ENCODE measurements around the gene CLCN1. TPM values are rescaled to one million over a fixed set of nuclear protein-coding genes. Genes with fewer than 3 reads are reported as not detected.

CLCN1 gene
- total and polyA plus RNA-seq, 2 of the 8 experiments (the other 6 are each of a cell fraction or from before 2014, with no cell fraction given) = 0.36 to 0.41 TPM

- TF ChIP-seq, protein P1, sequence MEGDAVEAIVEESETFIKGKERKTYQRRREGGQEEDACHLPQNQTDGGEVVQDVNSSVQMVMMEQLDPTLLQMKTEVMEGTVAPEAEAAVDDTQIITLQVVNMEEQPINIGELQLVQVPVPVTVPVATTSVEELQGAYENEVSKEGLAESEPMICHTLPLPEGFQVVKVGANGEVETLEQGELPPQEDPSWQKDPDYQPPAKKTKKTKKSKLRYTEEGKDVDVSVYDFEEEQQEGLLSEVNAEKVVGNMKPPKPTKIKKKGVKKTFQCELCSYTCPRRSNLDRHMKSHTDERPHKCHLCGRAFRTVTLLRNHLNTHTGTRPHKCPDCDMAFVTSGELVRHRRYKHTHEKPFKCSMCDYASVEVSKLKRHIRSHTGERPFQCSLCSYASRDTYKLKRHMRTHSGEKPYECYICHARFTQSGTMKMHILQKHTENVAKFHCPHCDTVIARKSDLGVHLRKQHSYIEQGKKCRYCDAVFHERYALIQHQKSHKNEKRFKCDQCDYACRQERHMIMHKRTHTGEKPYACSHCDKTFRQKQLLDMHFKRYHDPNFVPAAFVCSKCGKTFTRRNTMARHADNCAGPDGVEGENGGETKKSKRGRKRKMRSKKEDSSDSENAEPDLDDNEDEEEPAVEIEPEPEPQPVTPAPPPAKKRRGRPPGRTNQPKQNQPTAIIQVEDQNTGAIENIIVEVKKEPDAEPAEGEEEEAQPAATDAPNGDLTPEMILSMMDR (IDR thresholded peaks at IDR 0.05; ENCODE audit: control extremely low read depth in 1 of 3, insufficient read depth in 1 of 3, low read depth in 1 of 3, low read length in 3 of 3) = peak in 2 of 3 experiments; percentile 28 to 63; a peak in 2 of 4 replicates
- peak; percentile 56 for TF ChIP-seq POLR2AphosphoS5 (IDR thresholded peaks at IDR 0.05; ENCODE audit: low read depth, low read length)
- TF ChIP-seq TAF7 (optimal IDR thresholded peaks at IDR 0.05; ENCODE audit: borderline replicate concordance, low read depth, low read length) = no peak
Measured at GRCh38 chr7:143387156-143387975, 71.5 kb downstream of the CLCN1 start (continued).
